Left lung (tissue), 10 donors: ENCODE data around the gene RNF39. TPM values are rescaled to one million over a fixed set of nuclear protein-coding genes. Genes with fewer than 3 reads are reported as not detected.
"Not testable (repeated sequence)": the region's sequence is repeated elsewhere in the genome, so short reads cannot be mapped to it uniquely, and the experiment has no call there.

Experiments used
- ATAC-seq: fragments of 200-7000 bp; cut with Tn5 transposase; one replicate; pipeline ENCODE4 v1.9.1; 2020; ENCODE audit warnings: moderate library complexity
- DNase-seq, 4 donors: peaks; one replicate each; pipeline ENCODE4 v3.0.0-alpha.2; 2013 to 2020
- H3K27ac ChIP-seq, 2 donors: fragments of 200-600 bp; sonication (generic) in 1 of 2; one replicate each; pipeline versions ENCODE4 v1.5.0 to v1.8.0; 2020 to 2021
- H3K27me3 ChIP-seq, 2 donors: fragments of 200-600 bp; sonication (generic) in 1 of 2; one replicate each; pipeline versions ENCODE4 v1.5.0 to v1.8.0; 2020 to 2021
- H3K36me3 ChIP-seq, 2 donors: fragments of 200-600 bp; sonication (generic) in 1 of 2; one replicate each; pipeline versions ENCODE4 v1.5.0 to v1.8.0; 2020 to 2021
- H3K4me1 ChIP-seq, 2 donors: fragments of 200-600 bp; one replicate each; pipeline ENCODE4 v1.8.0; 2021
- H3K4me3 ChIP-seq, 2 donors: fragments of 200-600 bp; sonication (generic) in 1 of 2; one replicate each; pipeline versions ENCODE4 v1.5.0 to v1.8.0; 2020 to 2021; ENCODE audit warnings: mild to moderate bottlenecking in 1 of 2
- H3K9me3 ChIP-seq, 2 donors: fragments of 200-600 bp; sonication (generic) in 1 of 2; one replicate each; pipeline versions ENCODE4 v1.5.0 to v1.8.0; 2020 to 2021
- CTCF ChIP-seq, 2 donors: fragments of 200-600 bp; sonication (generic) in 1 of 2; IDR thresholded peaks; one replicate each; pipeline versions ENCODE4 v1.5.0 to v1.8.0; 2021; ENCODE audit warnings: antibody characterized with exemption in 2 of 2
- intact Hi-C, 2 donors: fragments of 100-400 bp; cut with DNase I; formaldehyde crosslinking; loops; one replicate each; pipeline versions ENCODE4 v1.11.2 to v1.14.2; 2022
- polyA plus RNA-seq, 6 donors: library from polyadenylated mRNA; unstranded; fragments of 120-200 nt; gene quantifications; one replicate each; pipeline ENCODE4 v1.2.1, GENCODE V29; 2013; ENCODE audit not compliant: insufficient read length in 6 of 6
- total RNA-seq, 2 donors: library from RNA; stranded (reverse); fragmentation: NEBNext Ultra II Directional; extraction: Animal tissue kit (Norgen Biotek cat#: 25700); gene quantifications; one replicate each; pipeline ENCODE4 v1.2.1, GENCODE V29; 2021
- donor health status: DM: no; HTN: yes; CAD: no.
- donor health status: DM: no; HTN: no; CAD: no.

Gene RNF39
- total and polyA plus RNA-seq, 8 donors: 0.86 to 3.2 (median 1.4) TPM

DNA sequence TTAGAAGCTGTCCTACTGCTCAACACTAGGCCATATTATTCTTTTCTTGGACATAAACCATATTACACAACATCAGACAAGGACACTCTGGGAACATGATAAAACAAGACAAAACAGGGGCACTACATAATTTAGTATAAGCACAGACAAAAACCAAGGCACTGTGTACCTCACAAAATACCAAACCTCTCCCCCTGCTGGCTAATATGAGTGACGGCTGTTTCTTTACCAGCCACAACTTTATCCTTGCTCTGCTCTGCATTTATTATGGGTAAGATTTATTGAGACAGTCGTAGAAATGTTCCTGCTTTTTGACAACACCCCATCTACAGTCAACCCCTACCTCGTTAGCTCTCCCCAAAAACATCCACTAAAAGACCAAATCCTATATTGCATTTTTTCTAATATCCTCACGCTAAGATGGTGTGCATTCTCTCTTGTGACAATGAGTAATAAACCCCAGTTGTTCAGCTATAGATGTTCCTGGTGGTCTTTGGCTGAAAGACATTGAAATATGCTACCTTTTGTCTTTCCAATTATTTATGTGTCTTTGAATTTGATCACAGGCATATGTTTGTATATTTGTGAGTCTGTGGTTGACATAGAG, 38.3 kb downstream of the RNF39 start:
- no peaks in the 10 kb centered on the region for H3K4me1 ChIP-seq
- no peak overlapping the region for H3K27ac ChIP-seq
- no peaks in the 10 kb centered on the region for H3K36me3 ChIP-seq
- intact Hi-C loops: no loop called here
- peak; percentile 58 for ATAC-seq
- H3K9me3 ChIP-seq: no peaks in the 10 kb centered on the region
- DNase-seq: peak in 1 of 4 donors; percentile 19
- H3K27me3 ChIP-seq: no peaks in the 10 kb centered on the region
- peak in 1 of 2 donors; percentile 26 for TF ChIP-seq CTCF (IDR thresholded peaks at IDR 0.05)
- no peak overlapping the region for H3K4me3 ChIP-seq

DNA sequence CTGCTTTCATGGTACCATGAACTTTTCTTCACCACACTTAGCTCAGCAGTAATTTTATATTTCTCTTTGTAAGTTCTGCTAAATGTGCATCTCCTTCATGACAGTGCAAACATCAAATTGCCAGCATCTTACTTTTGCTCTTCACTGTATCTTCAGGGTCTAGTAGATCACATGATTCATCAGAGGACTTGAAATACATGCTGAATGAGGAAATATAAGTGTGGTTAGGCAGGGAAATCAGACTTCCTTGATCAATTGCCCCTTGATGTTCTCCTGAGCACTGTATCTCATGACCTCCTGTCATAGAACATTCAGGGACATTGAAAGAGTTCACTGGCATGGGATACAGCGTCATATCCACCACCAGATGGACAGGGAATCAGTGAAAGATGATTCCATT, 39.8 kb downstream of the RNF39 start:
- no peaks in the 10 kb centered on the region for H3K27me3 ChIP-seq
- no peaks in the 10 kb centered on the region for H3K4me1 ChIP-seq
- ATAC-seq (no peak), DNase-seq (no peak)
- no peak for TF ChIP-seq CTCF (IDR thresholded peaks at IDR 0.05)
- H3K4me3 ChIP-seq: no peak overlapping the region
- no peaks in the 10 kb centered on the region for H3K36me3 ChIP-seq
- intact Hi-C loops: no loop called here
- H3K9me3 ChIP-seq: no peaks in the 10 kb centered on the region
- H3K27ac ChIP-seq: no peak overlapping the region

GRCh38 chr6:30033440-30033839, 42.1 kb downstream of the RNF39 start:
- intact Hi-C loops, H3K4me3 ChIP-seq, DNase-seq, H3K36me3 ChIP-seq, H3K27ac ChIP-seq, H3K9me3 ChIP-seq, H3K4me1 ChIP-seq, H3K27me3 ChIP-seq: not testable (repeated sequence)
- ATAC-seq: peak; percentile 72

DNA sequence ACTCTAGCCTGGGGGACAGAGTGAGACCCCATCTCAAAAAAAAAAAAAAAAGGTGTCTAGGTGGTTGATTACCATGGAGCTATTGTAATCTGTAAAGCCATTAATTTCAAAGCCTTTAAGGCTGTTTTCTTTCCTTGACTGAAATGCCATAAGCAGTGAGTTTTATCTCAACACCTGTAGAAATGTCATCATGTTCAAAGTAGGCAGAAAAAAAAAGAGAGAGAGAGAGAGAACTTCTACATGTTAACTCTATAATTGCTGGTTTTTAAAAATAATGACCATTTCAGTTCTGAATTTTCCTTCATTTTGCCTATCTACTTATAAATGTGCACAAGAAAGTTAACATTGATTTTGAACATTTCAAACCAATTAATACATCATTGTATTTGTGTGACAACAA, 44.2 kb downstream of the RNF39 start:
- no peak for ATAC-seq
- no peaks in the 10 kb centered on the region for H3K27me3 ChIP-seq
- no peaks in the 10 kb centered on the region for H3K36me3 ChIP-seq
- no peaks in the 10 kb centered on the region for H3K9me3 ChIP-seq
- no peak overlapping the region for H3K27ac ChIP-seq
- no peak overlapping the region for H3K4me3 ChIP-seq
- intact Hi-C loops: no loop called here
- DNase-seq: no peak
- TF ChIP-seq CTCF (IDR thresholded peaks at IDR 0.05): no peak
- no peaks in the 10 kb centered on the region for H3K4me1 ChIP-seq

DNA sequence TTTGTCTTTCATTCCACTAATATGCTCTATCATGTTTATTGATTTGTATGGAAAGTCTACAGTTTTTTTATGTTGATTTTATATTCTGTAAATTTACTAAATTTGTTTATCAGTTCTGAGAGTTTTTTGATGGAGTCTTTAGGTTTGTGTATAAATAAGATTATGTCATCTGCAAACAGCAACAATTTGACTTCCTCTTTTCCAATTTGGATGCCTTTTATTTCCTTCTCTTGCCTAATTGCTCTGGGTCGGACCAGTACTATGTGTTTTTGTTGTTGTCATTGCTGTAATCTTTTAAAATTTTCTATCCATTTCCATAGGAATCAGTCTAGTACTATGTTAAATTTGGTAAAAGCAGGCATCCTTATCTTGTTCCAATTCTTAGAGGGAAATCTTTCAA, 46.0 kb downstream of the RNF39 start:
- H3K27me3 ChIP-seq: no peaks in the 10 kb centered on the region

More for the DNA sequence above, 46.0 kb downstream of the RNF39 start:
- no peaks in the 10 kb centered on the region for H3K4me1 ChIP-seq
- DNase-seq (no peak), ATAC-seq (no peak)
- H3K4me3 ChIP-seq: no peak overlapping the region
- no peak for TF ChIP-seq CTCF (IDR thresholded peaks at IDR 0.05)
- intact Hi-C loops: no loop called here
- no peaks in the 10 kb centered on the region for H3K9me3 ChIP-seq
- no peak overlapping the region for H3K27ac ChIP-seq
- H3K36me3 ChIP-seq: no peaks in the 10 kb centered on the region
